D721Med (cell line): ENCODE data around the gene ERCC4.

ENCODE experiments used
- DNase-seq: peaks from one replicate; pipeline ENCODE4 v3.0.0; 2011; ENCODE audit warnings: low spot score; ENCODE audit not compliant: insufficient read length
- FAIRE-seq: peaks from 2 replicates; lab custom pipeline; 2011; peaks lifted over from hg19 to GRCh38; lab: Jason Lieb, UNC
- TF ChIP-seq, protein P1 (sequence below): IDR thresholded peaks from 2 replicates; pipeline ENCODE4 v1.5.1; 2012; ENCODE audit warnings: mild to moderate bottlenecking, control low read depth; ENCODE audit not compliant: insufficient read depth; ENCODE audit errors: missing control alignments

ERCC4 gene

DNA sequence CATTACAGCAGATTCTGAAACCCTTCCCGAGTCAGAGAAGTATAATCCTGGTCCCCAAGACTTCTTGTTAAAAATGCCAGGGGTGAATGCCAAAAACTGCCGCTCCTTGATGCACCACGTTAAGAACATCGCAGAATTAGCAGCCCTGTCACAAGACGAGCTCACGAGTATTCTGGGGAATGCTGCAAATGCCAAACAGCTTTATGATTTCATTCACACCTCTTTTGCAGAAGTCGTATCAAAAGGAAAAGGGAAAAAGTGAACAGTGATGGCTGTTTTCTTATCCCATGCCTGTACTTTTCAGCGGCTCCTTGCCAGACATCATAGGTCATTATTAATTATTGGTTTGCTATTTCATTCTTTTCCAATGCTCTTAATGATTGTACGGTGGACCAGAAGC, 28.1 kb downstream of the ERCC4 start:
- DNase-seq (no peak), FAIRE-seq (no peak)
- TF ChIP-seq, protein P1, sequence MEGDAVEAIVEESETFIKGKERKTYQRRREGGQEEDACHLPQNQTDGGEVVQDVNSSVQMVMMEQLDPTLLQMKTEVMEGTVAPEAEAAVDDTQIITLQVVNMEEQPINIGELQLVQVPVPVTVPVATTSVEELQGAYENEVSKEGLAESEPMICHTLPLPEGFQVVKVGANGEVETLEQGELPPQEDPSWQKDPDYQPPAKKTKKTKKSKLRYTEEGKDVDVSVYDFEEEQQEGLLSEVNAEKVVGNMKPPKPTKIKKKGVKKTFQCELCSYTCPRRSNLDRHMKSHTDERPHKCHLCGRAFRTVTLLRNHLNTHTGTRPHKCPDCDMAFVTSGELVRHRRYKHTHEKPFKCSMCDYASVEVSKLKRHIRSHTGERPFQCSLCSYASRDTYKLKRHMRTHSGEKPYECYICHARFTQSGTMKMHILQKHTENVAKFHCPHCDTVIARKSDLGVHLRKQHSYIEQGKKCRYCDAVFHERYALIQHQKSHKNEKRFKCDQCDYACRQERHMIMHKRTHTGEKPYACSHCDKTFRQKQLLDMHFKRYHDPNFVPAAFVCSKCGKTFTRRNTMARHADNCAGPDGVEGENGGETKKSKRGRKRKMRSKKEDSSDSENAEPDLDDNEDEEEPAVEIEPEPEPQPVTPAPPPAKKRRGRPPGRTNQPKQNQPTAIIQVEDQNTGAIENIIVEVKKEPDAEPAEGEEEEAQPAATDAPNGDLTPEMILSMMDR, result no peak

DNA sequence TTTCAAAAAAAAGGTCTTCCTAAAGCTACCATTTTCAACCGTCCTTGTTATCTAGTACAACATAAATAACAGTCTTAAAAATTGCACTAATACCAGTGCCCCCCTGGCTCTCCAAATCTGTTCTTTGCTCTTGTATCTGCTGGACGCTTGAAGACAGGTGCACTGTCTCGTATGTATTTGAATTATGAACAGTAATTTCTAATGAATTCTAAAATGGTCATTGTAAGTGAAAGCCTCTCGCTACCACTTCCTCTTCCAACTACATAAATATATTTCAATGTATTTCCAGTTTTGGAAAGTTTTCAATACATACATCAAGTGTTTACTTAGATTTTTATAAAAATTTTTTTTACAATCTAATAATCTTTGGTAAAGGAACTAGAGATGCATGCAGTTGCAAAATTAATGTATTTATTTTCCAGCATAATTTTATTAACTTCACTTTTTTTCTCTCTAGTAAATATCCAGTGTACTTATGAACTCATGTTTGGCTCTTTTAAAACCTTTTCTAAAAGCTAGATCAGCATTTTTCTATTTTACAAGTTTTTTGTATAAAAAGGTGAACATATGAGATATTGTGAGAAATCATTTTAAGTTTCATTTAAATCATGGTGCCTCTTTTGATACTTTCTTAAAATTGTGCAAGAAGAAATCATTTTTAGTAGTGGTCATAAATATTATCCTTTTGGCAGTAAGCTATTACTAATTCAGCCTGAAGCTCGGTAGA, 31.0 kb downstream of the ERCC4 start:
- FAIRE-seq (no peak), DNase-seq (no peak)
- TF ChIP-seq, protein P1, result no peak

DNA sequence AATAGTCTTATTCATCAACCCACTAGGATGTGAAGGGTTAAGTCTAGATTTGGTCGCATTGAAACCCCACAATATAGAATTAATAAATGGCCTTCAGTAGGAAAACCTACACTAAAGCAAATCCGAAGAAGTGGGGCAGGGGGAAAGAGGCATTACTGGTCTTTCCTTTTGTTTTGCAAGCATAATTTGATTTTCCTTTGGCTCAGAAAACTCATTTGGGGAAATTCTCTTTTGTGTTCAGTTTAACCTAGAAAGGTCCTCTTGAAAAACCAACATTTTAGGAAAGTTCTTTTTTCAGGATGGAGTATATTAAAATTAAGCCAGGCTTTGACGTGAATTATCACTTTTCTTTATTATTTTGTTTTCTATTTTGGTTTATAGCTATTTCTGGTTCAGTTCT, 31.7 kb downstream of the ERCC4 start:
- TF ChIP-seq, protein P1, result no peak
- FAIRE-seq (no peak), DNase-seq (no peak)

DNA sequence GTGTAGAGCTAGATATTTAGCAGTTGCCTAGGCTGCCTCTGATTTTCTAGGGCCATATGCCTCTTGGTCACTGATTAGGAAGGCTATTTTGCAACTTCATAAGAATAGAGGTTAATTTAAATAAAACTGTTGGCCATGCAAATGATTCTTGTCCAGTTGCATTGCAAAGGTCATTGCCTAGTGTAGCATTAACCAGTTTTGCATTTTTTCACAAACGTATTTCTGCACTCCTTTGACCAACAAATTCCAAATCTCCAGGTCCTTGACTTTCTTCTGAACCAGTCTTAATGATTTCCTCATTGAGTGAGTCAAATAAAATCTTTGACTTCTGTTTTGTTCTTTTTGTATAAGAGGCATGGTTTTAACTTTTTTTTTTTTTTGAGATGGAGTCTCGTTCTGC, 33.5 kb downstream of the ERCC4 start:
- DNase-seq (no peak), FAIRE-seq (no peak)
- TF ChIP-seq, protein P1, result no peak

DNA sequence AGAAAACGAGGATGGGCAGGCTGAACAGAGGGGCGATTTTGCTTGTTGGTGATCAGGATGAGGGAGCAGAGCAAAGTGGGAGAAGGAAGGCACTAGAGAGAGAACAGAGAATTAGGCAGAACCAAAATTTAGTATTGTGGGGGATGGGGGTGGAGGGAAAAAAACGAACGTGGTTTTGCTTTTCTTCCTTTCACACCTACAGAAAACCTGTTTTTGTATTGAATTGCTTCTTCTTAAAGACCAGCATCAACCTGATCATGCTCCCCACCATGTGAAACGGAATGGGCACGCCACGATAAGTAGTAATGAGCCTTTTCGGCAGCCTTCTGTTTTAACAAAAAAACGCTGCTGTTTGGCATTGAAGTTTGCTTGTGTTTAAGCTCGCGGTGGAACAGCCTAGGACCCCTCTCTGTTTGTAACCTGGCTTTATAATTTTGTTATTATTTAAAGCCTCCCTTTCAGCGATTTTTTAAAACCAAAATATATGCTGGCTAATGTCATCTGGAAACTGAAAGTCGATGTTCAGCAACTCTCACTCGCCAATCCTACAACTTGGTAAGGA, 36.8 kb downstream of the ERCC4 start:
- FAIRE-seq (no peak), DNase-seq (no peak)
- TF ChIP-seq, protein P1, result no peak

DNA sequence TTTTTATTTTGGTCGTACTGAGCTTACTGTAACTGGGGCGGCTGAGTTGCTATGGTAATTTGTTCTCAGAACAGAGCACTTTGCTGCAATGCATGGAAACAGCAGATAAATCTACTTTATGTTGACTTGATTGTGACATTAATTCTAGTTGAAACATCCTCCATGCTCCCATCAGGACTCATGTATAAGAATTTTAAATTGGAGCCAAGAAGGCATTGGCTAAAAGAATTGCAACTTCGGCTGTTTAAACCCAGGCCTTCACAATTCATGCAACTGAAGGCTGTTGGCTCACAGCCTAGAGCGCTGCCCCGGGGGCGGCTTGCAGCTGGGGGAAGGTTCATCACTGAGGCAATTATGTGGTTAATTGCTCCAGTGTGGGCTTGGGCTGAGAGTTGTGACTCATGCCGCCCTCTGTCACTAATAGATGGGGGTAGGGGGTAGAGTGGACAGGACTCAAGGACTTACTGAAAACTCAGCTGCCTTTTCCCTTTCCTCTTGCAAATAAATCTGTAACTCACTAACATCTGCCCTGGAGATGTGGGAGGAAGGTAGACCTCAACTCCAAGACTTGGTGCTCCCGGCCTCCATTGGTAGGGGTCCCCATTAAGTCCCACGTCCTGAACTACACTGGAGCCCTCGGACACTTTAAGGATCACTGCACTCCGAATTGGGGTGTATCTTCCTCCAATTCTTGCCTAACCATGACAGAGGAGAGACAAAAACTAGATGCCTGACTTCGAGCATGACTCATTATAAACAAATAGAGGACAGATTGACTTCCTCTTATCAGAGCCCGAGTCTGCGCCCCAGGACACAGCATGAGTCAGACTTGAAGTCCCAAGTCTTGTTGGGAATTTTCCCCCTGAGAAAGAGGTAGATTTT, 37.5 kb downstream of the ERCC4 start:
- DNase-seq (no peak), FAIRE-seq (no peak)
- TF ChIP-seq, protein P1, result no peak
